ENCODE data around the gene C19orf67. TPM values are rescaled to one million over a fixed set of nuclear protein-coding genes. Genes with fewer than 3 reads are reported as not detected.
A peak's percentile ranks its signal among the peaks of the same experiment; 100 is the strongest.
"Not testable (repeated sequence)": the region's sequence is repeated elsewhere in the genome, so short reads cannot be mapped to it uniquely, and the experiment has no call there.

C19orf67 gene
- total RNA-seq, 2 experiments from 2014 or later, result 0.21 to 0.39 TPM

GRCh38 chr19:14042659-14043608 lies 42.6 kb downstream of the C19orf67 start:
- peak; percentile 64 for ATAC-seq
- POLR2A ChIA-PET; H3K9me3 Mint-ChIP-seq (ENCODE audit: low read depth); H3K4me1 Mint-ChIP-seq; H3K4me3 Mint-ChIP-seq; H3K27me3 Mint-ChIP-seq: not testable (repeated sequence)
- H3K27ac Mint-ChIP-seq, result peak overlapping the region; percentile 63
- intact Hi-C loops (cut with DNase I, micrococcal nuclease), result loop anchor here in 1 of 2 experiments (1.0 kb wide), 1 partner anchor 163 kb away; no protein-coding TSS in a partner anchor
- H3K36me3 Mint-ChIP-seq (ENCODE audit: low read depth), result peaks cover 41% of the 10 kb centered on the region
- CTCF ChIA-PET, result interaction anchor here (0.6 to 2.2 kb wide), 11 partner anchors 10 to 93 kb away, joined by 3 to 11 read pairs (median 3); partner anchors contain the start of genes DCAF15, IL27RA and RFX1
- peak; percentile 52 for DNase-seq

GRCh38 chr19:14039181-14039580 lies 46.4 kb downstream of the C19orf67 start:
- Mint-ChIP-seq H3K27me3 (no peaks in the 10 kb centered on the region), H3K36me3 (ENCODE audit: low read depth) (peaks cover 40% of the 10 kb centered on the region), H3K4me3 (no peak overlapping the region), H3K4me1 (peaks cover 10% of the 10 kb centered on the region), H3K27ac (no peak overlapping the region), H3K9me3 (ENCODE audit: low read depth) (no peaks in the 10 kb centered on the region)
- intact Hi-C loops (cut with DNase I, micrococcal nuclease), result no loop called here
- ChIA-PET CTCF (interaction anchor here (0.8 to 1.1 kb wide), 2 partner anchors 9 to 17 kb away, joined by 3 read pairs; no protein-coding TSS in a partner anchor), POLR2A (interaction anchor here (0.6 kb wide), 1 partner anchor 133 kb away, joined by 3 read pairs; no protein-coding TSS in a partner anchor)
- DNase-seq (no peak), ATAC-seq (no peak)

- no peaks in the 10 kb centered on the region for H3K27me3 Mint-ChIP-seq
- no peaks in the 10 kb centered on the region for H3K9me3 Mint-ChIP-seq (ENCODE audit: low read depth)
- ATAC-seq (no peak), DNase-seq (no peak)
- ChIA-PET CTCF (interaction anchor here (0.6 to 0.7 kb wide), 2 partner anchors 81 to 102 kb away, joined by 3 to 4 read pairs; no protein-coding TSS in a partner anchor), POLR2A (no interaction called here)
- peaks cover 19% of the 10 kb centered on the region for H3K4me1 Mint-ChIP-seq
- H3K4me3 Mint-ChIP-seq, result no peak overlapping the region
- intact Hi-C loops (cut with DNase I, micrococcal nuclease), result no loop called here
- H3K27ac Mint-ChIP-seq, result no peak overlapping the region
- peaks cover 36% of the 10 kb centered on the region for H3K36me3 Mint-ChIP-seq (ENCODE audit: low read depth)
Measured at GRCh38 chr19:14035706-14036105, 49.9 kb downstream of the C19orf67 start.

GRCh38 chr19:14035159-14035558 lies 50.4 kb downstream of the C19orf67 start:
- ATAC-seq; H3K27me3 Mint-ChIP-seq; DNase-seq; intact Hi-C loops (cut with DNase I, micrococcal nuclease); H3K9me3 Mint-ChIP-seq (ENCODE audit: low read depth); H3K4me3 Mint-ChIP-seq; H3K27ac Mint-ChIP-seq; POLR2A ChIA-PET: not testable (repeated sequence)
- Mint-ChIP-seq H3K4me1 (peaks cover 21% of the 10 kb centered on the region), H3K36me3 (ENCODE audit: low read depth) (peaks cover 34% of the 10 kb centered on the region)
- CTCF ChIA-PET, result interaction anchor here (0.6 to 0.7 kb wide), 2 partner anchors 17 to 101 kb away, joined by 3 read pairs; no protein-coding TSS in a partner anchor

- no peaks in the 10 kb centered on the region for H3K9me3 Mint-ChIP-seq (ENCODE audit: low read depth)
- DNase-seq (no peak), ATAC-seq (no peak)
- H3K4me3 Mint-ChIP-seq, result peak overlapping the region; percentile 13
- intact Hi-C loops (cut with DNase I, micrococcal nuclease), result loop anchor here (2.0 to 5.0 kb wide), 5 partner anchors 38 to 152 kb away; partner anchors contain the start of genes DCAF15 (in 1 of the 2) and MISP3 (in 1 of the 2)
- peak overlapping the region; percentile 69 for H3K27ac Mint-ChIP-seq
- H3K4me1 Mint-ChIP-seq, result peaks cover 21% of the 10 kb centered on the region
- ChIA-PET POLR2A (no interaction called here), CTCF (interaction anchor here (1.1 kb wide), 1 partner anchor 156 kb away, joined by 3 read pairs; no protein-coding TSS in a partner anchor)
- peaks cover 25% of the 10 kb centered on the region for H3K36me3 Mint-ChIP-seq (ENCODE audit: low read depth)
- no peaks in the 10 kb centered on the region for H3K27me3 Mint-ChIP-seq
Measured at GRCh38 chr19:14033946-14034345, 51.6 kb downstream of the C19orf67 start.

GRCh38 chr19:14031719-14032480 lies 53.7 kb downstream of the C19orf67 start, which contains the start of gene IL27RA:
TSS of gene IL27RA (plus strand) at chr19:14031762. CDS start at chr19:14031873, 111 bp downstream.
- DNase-seq, result peak; percentile 83
- no peaks in the 10 kb centered on the region for H3K27me3 Mint-ChIP-seq
- peak; percentile 79 for ATAC-seq
- ChIA-PET CTCF (interaction anchor here (0.5 to 3.9 kb wide), 21 partner anchors 8 to 388 kb away, joined by 3 to 15 read pairs (median 4); partner anchors contain the start of gene ASF1B), POLR2A (interaction anchor here (0.6 to 1.0 kb wide), 4 partner anchors 14 to 105 kb away, joined by 3 to 5 read pairs (median 3); partner anchors contain the start of genes ASF1B, DCAF15 and RFX1)
- H3K27ac Mint-ChIP-seq, result peak within 1 kb of the TSS; percentile 90
- peaks cover 18% of the 10 kb centered on the region for H3K4me1 Mint-ChIP-seq
- peaks cover 16% of the 10 kb centered on the region for H3K36me3 Mint-ChIP-seq (ENCODE audit: low read depth)
- H3K4me3 Mint-ChIP-seq, result peak within 1 kb of the TSS; percentile 92
- no peaks in the 10 kb centered on the region for H3K9me3 Mint-ChIP-seq (ENCODE audit: low read depth)
- intact Hi-C loops (cut with DNase I, micrococcal nuclease), result loop anchor here (1.0 to 5.0 kb wide), 10 partner anchors 26 to 152 kb away; partner anchors contain the start of genes DCAF15 (in 2 of the 2), BRME1 (in 1 of the 2), CC2D1A (in 1 of the 2) and MISP3 (in 1 of the 2)

Other genes with a start within 250 kb of the C19orf67 start
- 1 to 10 TPM; 1.2 to 1.6 TPM for gene NANOS3, start 208.6 kb downstream of the C19orf67 start, total RNA-seq
- gene BRME1, start 179.7 kb downstream of the C19orf67 start, total RNA-seq, result 1 to 10 TPM; 5.3 to 5.5 TPM
- 10 to 100 TPM; 30.2 to 34.3 TPM for gene CC2D1A, start 179.6 kb downstream of the C19orf67 start, total RNA-seq
- under 1 TPM; 0.25 to 0.46 TPM for gene PODNL1, start 147.4 kb downstream of the C19orf67 start, total RNA-seq
- 10 to 100 TPM; 55.8 to 61.6 TPM for gene DCAF15, start 133.3 kb downstream of the C19orf67 start, total RNA-seq
- 10 to 100 TPM; 14.2 to 15.3 TPM for gene RFX1, start 79.5 kb downstream of the C19orf67 start, total RNA-seq
- not detected for gene RLN3, start 57.6 kb downstream of the C19orf67 start, total RNA-seq
- 10 to 100 TPM; 49.8 to 52.0 TPM for gene IL27RA, start 54.0 kb downstream of the C19orf67 start, total RNA-seq
- gene PALM3, start 23.7 kb downstream of the C19orf67 start, total RNA-seq, result under 1 TPM in 1 of 2 experiments, not detected in 1; 0.16 TPM
- gene MISP3, start 13.0 kb downstream of the C19orf67 start, total RNA-seq, result 1 to 10 TPM; 1.1 to 1.6 TPM
- 10 to 100 TPM; 72.9 to 73.8 TPM for gene SAMD1, start 5.0 kb upstream of the C19orf67 start, total RNA-seq
- 10 to 100 TPM; 58.1 to 68.7 TPM for gene PRKACA, start 32.0 kb upstream of the C19orf67 start, total RNA-seq
- 10 to 100 TPM; 64.6 to 70.4 TPM for gene ASF1B, start 50.8 kb upstream of the C19orf67 start, total RNA-seq
- 10 to 100 TPM; 20.8 to 23.5 TPM for gene ADGRL1, start 120.4 kb upstream of the C19orf67 start, total RNA-seq

Data from activated CD4-positive, alpha-beta T cell treated with anti-CD3 and anti-CD28 coated beads for 36 hours (primary cell).